CD14-positive monocyte (primary cell): ENCODE results near the gene LYPD8. TPM values are rescaled to one million over a fixed set of nuclear protein-coding genes. Genes with fewer than 3 reads are reported as not detected.

ENCODE experiments used
- DNase-seq, 3 donors: peaks; one replicate each; pipeline ENCODE4 v3.0.0-alpha.2; 2011 to 2022
- H2AFZ ChIP-seq: 2 replicates; pipeline ENCODE4 v1.6.0; 2012; ENCODE audit warnings: mild to moderate bottlenecking, low read depth, low read length, inconsistent platforms; ENCODE audit not compliant: insufficient read depth, poor library complexity, severe bottlenecking
- H3K27ac ChIP-seq, 2 donors: 1 replicate in 1 of 2; 2 replicates in 1 of 2; pipeline ENCODE4 v1.5.1; 2012 to 2013; ENCODE audit warnings: low read length in 2 of 2, control low read depth in 1 of 2, inconsistent platforms in 1 of 2, low read depth in 1 of 2, mild to moderate bottlenecking in 1 of 2
- H3K27me3 ChIP-seq, 2 donors: one replicate each; pipeline versions ENCODE4 v1.6.0 to v1.6.1; 2011 to 2013; ENCODE audit warnings: low read length in 2 of 2; ENCODE audit not compliant: control insufficient read depth in 2 of 2, insufficient read depth in 2 of 2
- H3K36me3 ChIP-seq, 2 donors: replicated peaks in 1 of 2; 1 replicate in 1 of 2; 2 replicates in 1 of 2; pipeline versions ENCODE4 v1.5.1 to v1.6.1; 2012 to 2013; ENCODE audit warnings: low read length in 2 of 2, control low read depth in 1 of 2, inconsistent platforms in 1 of 2, mild to moderate bottlenecking in 1 of 2; ENCODE audit not compliant: insufficient read depth in 2 of 2, control insufficient read depth in 1 of 2
- H3K4me1 ChIP-seq, 2 donors: 1 replicate in 1 of 2; 2 replicates in 1 of 2; pipeline versions ENCODE4 v1.5.1 to v1.6.1; 2012 to 2013; ENCODE audit warnings: low read length in 2 of 2, control low read depth in 1 of 2, inconsistent platforms in 1 of 2, mild to moderate bottlenecking in 1 of 2, moderate library complexity in 1 of 2; ENCODE audit not compliant: insufficient read depth in 2 of 2, control insufficient read depth in 1 of 2
- H3K4me2 ChIP-seq: replicated peaks from 2 replicates; pipeline ENCODE3; 2012; ENCODE audit warnings: low read length, moderate library complexity, mild to moderate bottlenecking; ENCODE audit not compliant: poor library complexity, severe bottlenecking; ENCODE audit errors: extremely low read depth
- H3K4me3 ChIP-seq, 3 experiments: fragments of 200-600 bp in 1 of 3; sonication (generic) in 1 of 3; replicated peaks in 1 of 3; 1 replicate in 2 of 3; 2 replicates in 1 of 3; pipeline ENCODE4 v1.5.1; 2011 to 2013; ENCODE audit warnings: low read length in 3 of 3, mild to moderate bottlenecking in 3 of 3, control low read depth in 2 of 3, low read depth in 2 of 3, inconsistent platforms in 1 of 3, moderate library complexity in 1 of 3
- H3K79me2 ChIP-seq: 2 replicates; pipeline ENCODE4 v1.6.0; 2012; ENCODE audit warnings: mild to moderate bottlenecking, control low read depth, inconsistent platforms, low read length, moderate library complexity; ENCODE audit not compliant: insufficient read depth
- H3K9ac ChIP-seq: 2 replicates; pipeline ENCODE4 v1.6.0; 2017; ENCODE audit warnings: low read length, mild to moderate bottlenecking; ENCODE audit not compliant: insufficient read depth, poor library complexity, severe bottlenecking
- H3K9me3 ChIP-seq, 2 donors: replicated peaks in 1 of 2; 1 replicate in 1 of 2; 2 replicates in 1 of 2; pipeline versions ENCODE4 v1.5.1 to v1.6.1; 2012 to 2013; ENCODE audit warnings: low read length in 2 of 2, control low read depth in 1 of 2; ENCODE audit not compliant: control insufficient read depth in 1 of 2, insufficient read depth in 1 of 2
- H4K20me1 ChIP-seq: 2 replicates; pipeline ENCODE4 v1.6.0; 2012; ENCODE audit warnings: mild to moderate bottlenecking, low read length, control low read depth, moderate library complexity; ENCODE audit not compliant: insufficient read depth
- H3K27ac Mint-ChIP-seq, 7 donors: one replicate each; pipeline ENCODE4 v1.8.0; 2020; ENCODE audit warnings: mild to moderate bottlenecking in 7 of 7, mixed read lengths in 7 of 7, moderate library complexity in 6 of 7, inconsistent platforms in 2 of 7
- H3K27me3 Mint-ChIP-seq, 3 donors: one replicate each; pipeline ENCODE4 v1.8.0; 2021 to 2022; ENCODE audit warnings: low read depth in 3 of 3, mild to moderate bottlenecking in 3 of 3, mixed read lengths in 3 of 3, moderate library complexity in 3 of 3, inconsistent platforms in 1 of 3
- H3K36me3 Mint-ChIP-seq, 2 donors: one replicate each; pipeline ENCODE4 v1.8.0; 2020; ENCODE audit warnings: mixed read lengths in 2 of 2, inconsistent platforms in 1 of 2, mild to moderate bottlenecking in 1 of 2
- H3K4me1 Mint-ChIP-seq: one replicate; pipeline ENCODE4 v1.8.0; 2020; ENCODE audit warnings: mild to moderate bottlenecking, mixed read lengths
- H3K4me3 Mint-ChIP-seq, 2 donors: one replicate each; pipeline ENCODE4 v1.8.0; 2020; ENCODE audit warnings: mild to moderate bottlenecking in 2 of 2, mixed read lengths in 2 of 2, moderate library complexity in 1 of 2
- H3K9me3 Mint-ChIP-seq, 7 donors: one replicate each; pipeline ENCODE4 v1.8.0; 2020 to 2022; ENCODE audit warnings: mixed read lengths in 7 of 7, mild to moderate bottlenecking in 6 of 7, moderate library complexity in 6 of 7, inconsistent platforms in 2 of 7
- WGBS: methylation state at CpG from one replicate; pipeline ENCODE4 v1.1.5; 2013; ENCODE audit warnings: missing lambda C conversion rate; ENCODE audit not compliant: insufficient coverage; 5-methylcytosine and 5-hydroxymethylcytosine counted together
- intact Hi-C, 2 donors: fragments of 100-400 bp; cut with micrococcal nuclease; formaldehyde crosslinking; loops; one replicate each; pipeline versions ENCODE4 v1.15.0 to v1.15.1; 2023
- polyA plus RNA-seq, 3 donors: library from polyadenylated mRNA; depleted of rRNA in 1 of 3; unstranded in 2 of 3; stranded (reverse) in 1 of 3; fragments of 300-500 nt in 2 of 3; fragments of >200 nt in 1 of 3; fragmentation: Illumina TruSeq in 2 of 3; gene quantifications; 1 replicate in 2 of 3; 2 replicates in 1 of 3; pipeline ENCODE4 v1.2.3, GENCODE V29; 2012 to 2021
- small RNA-seq: library from RNA; depleted of rRNA; stranded (forward); fragments of <200 nt; gene quantifications from one replicate; pipeline ENCODE3, GENCODE V24; 2012; ENCODE audit warnings: low read depth; ENCODE audit not compliant: insufficient read length
- TF ChIP-seq, protein P1 (sequence below): fragments of 200-600 bp; IDR thresholded peaks from one replicate; pipeline ENCODE4 v1.8.0; 2022; ENCODE audit warnings: antibody characterized with exemption, mild to moderate bottlenecking

Gene LYPD8
- polyA plus RNA-seq, 3 donors: 0.17 TPM; not detected in 2

DNA sequence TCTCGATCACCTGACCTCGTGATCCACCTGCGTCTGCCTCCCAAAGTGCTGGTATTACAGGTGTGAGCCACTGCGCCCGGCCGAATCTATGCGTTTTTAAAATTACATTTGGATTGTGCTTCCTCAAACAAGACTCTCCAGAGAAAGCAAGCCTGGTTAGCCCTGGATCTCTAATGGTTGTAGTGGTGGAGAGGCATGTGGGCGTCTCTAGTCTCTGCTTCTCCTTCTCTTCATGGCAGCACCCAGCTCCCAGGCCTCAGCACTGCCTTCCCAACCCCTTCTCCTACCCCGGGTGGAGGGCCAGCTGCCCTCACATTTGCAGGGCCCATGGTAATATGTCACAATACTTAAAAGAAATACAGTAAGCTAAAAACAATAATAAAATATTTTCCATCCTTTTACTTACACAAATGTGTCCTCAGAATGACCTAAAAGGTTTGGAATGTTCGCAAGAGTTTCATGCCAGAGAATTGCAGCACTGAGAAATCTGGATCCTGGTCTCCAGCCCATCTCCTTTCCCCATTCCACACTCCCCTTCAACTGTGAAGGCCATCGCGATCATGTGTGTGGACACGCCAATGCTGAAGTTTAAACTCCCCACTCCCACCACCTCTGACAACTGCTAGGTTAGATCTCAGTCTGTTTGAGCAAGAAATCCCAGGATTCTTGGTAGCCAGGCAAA is 60.0 kb downstream of the LYPD8 start:
- DNase-seq: no peak
- intact Hi-C loops: loop anchor here in 1 of 2 donors (2.0 kb wide), 1 partner anchor 111 kb away; no protein-coding TSS in a partner anchor

DNA sequence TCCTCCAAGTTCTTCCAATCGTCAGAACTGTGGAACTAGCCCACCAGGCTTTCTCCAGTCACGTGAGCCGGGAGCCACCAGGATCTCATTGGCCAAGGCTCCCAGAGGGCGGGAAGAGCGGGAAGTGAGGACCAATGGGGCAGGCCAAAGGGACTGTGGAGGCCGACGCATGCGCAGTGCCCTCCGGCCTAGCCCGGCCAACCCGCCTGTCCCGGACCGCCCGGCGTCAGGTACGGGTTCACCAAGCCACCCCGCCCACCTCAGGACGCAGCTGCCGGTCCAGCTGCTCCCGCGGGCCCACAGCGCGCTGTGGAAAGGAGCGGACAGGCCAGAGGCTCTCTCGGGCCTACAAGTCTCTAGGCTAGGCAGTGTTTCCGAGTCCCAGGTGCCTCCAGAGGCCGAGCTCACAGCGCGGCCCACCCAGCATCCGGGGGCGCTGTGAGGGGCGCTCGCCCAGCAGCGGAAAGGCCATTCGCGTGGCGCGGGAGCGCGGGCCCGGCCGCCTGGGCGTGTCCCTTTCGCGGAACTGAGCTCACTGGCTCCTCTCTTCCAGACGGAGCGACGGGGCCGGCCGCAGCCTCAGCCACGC is 63.9 kb downstream of the LYPD8 start:
- intact Hi-C loops: no loop called here

More for the DNA sequence above, 60.0 kb downstream of the LYPD8 start:
- Mint-ChIP-seq H3K27ac (no peak overlapping the region), H3K4me3 (no peak overlapping the region), H3K27me3 (peaks cover 0 to 1% (median 0%) of the 10 kb centered on the region in 3 donors), H3K9me3 (peaks cover 0 to 8% (median 5%) of the 10 kb centered on the region in 7 donors), H3K36me3 (no peaks in the 10 kb centered on the region), H3K4me1 (peaks cover 14% of the 10 kb centered on the region)
- no peak overlapping the region for H3K4me3 ChIP-seq
- no peaks in the 10 kb centered on the region for H3K27me3 ChIP-seq
- no peak overlapping the region for H3K9ac ChIP-seq
- no peak overlapping the region for H3K4me2 ChIP-seq
- no peaks in the 10 kb centered on the region for H4K20me1 ChIP-seq
- WGBS: 100% methylated on average over 3 of the region's 13 CpGs
- H3K79me2 ChIP-seq: no peaks in the 10 kb centered on the region
- H2AFZ ChIP-seq: no peak overlapping the region
- no peaks in the 10 kb centered on the region for H3K36me3 ChIP-seq
- TF ChIP-seq, protein P1, sequence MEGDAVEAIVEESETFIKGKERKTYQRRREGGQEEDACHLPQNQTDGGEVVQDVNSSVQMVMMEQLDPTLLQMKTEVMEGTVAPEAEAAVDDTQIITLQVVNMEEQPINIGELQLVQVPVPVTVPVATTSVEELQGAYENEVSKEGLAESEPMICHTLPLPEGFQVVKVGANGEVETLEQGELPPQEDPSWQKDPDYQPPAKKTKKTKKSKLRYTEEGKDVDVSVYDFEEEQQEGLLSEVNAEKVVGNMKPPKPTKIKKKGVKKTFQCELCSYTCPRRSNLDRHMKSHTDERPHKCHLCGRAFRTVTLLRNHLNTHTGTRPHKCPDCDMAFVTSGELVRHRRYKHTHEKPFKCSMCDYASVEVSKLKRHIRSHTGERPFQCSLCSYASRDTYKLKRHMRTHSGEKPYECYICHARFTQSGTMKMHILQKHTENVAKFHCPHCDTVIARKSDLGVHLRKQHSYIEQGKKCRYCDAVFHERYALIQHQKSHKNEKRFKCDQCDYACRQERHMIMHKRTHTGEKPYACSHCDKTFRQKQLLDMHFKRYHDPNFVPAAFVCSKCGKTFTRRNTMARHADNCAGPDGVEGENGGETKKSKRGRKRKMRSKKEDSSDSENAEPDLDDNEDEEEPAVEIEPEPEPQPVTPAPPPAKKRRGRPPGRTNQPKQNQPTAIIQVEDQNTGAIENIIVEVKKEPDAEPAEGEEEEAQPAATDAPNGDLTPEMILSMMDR: no peak
- peaks cover 0 to 13% of the 10 kb centered on the region in 2 donors for H3K4me1 ChIP-seq
- H3K27ac ChIP-seq: no peak overlapping the region
- H3K9me3 ChIP-seq: no peaks in the 10 kb centered on the region

More for the DNA sequence above, 63.9 kb downstream of the LYPD8 start:
- TF ChIP-seq, protein P1: no peak
- H3K4me3 ChIP-seq: no peak overlapping the region
- no peaks in the 10 kb centered on the region for H4K20me1 ChIP-seq
- no peaks in the 10 kb centered on the region for H3K9me3 ChIP-seq
- Mint-ChIP-seq H3K36me3 (no peaks in the 10 kb centered on the region), H3K9me3 (peaks cover 5 to 14% (median 11%) of the 10 kb centered on the region in 7 donors), H3K4me1 (peaks cover 13% of the 10 kb centered on the region), H3K27me3 (peaks cover 0 to 4% (median 0%) of the 10 kb centered on the region in 3 donors), H3K27ac (no peak overlapping the region), H3K4me3 (no peak overlapping the region)
- H3K4me1 ChIP-seq: peaks cover 0 to 4% of the 10 kb centered on the region in 2 donors
- 89% methylated on average over 51 of the region's 51 CpGs for WGBS
- no peak overlapping the region for H3K9ac ChIP-seq
- H3K79me2 ChIP-seq: no peaks in the 10 kb centered on the region
- H3K27me3 ChIP-seq: no peaks in the 10 kb centered on the region
- H2AFZ ChIP-seq: no peak overlapping the region
- H3K4me2 ChIP-seq: no peak overlapping the region
- H3K36me3 ChIP-seq: no peaks in the 10 kb centered on the region
- no peak overlapping the region for H3K27ac ChIP-seq
- DNase-seq: no peak

Small RNA genes within 50 kb of the gene (small RNA-seq; reads per million reads assigned to genes)
- gene AHCYP8: not detected

Other genes with a start within 250 kb of the LYPD8 start
- not detected for gene OR2G6, start 247.7 kb downstream of the LYPD8 start, polyA plus RNA-seq
- not detected for gene OR2T29, start 193.0 kb downstream of the LYPD8 start, polyA plus RNA-seq
- gene OR2T34, start 181.0 kb downstream of the LYPD8 start, polyA plus RNA-seq: not detected
- not detected for gene OR2T10, start 158.1 kb downstream of the LYPD8 start, polyA plus RNA-seq
- gene OR2T11, start 120.7 kb downstream of the LYPD8 start, polyA plus RNA-seq: not detected
- gene OR2T35, start 110.5 kb downstream of the LYPD8 start, polyA plus RNA-seq: not detected
- not detected for gene OR2T27, start 100.2 kb downstream of the LYPD8 start, polyA plus RNA-seq
- not detected for gene OR14I1, start 53.0 kb downstream of the LYPD8 start, polyA plus RNA-seq
- 10 to 100 TPM in 1 of 3 donors, 1 to 10 TPM in 2; 4.0 to 15.7 (median 4.3) TPM for gene SH3BP5L, start 70.2 kb upstream of the LYPD8 start, polyA plus RNA-seq
- 10 to 100 TPM; 21.2 to 23.9 (median 23.4) TPM for gene ZNF672, start 82.5 kb upstream of the LYPD8 start, polyA plus RNA-seq
- gene ZNF692, start 103.3 kb upstream of the LYPD8 start, polyA plus RNA-seq: 10 to 100 TPM in 1 of 3 donors, 1 to 10 TPM in 2; 2.2 to 59.0 (median 2.4) TPM
- gene PGBD2, start 150.5 kb upstream of the LYPD8 start, polyA plus RNA-seq: 1 to 10 TPM; 2.9 to 7.1 (median 3.9) TPM